GDM1 (cell line): Measurements from ENCODE around the gene PKMYT1.

Experiments
- DNase-seq: peaks from one replicate; lab custom pipeline; 2025; lab: John Stamatoyannopoulos, UW

Gene PKMYT1

GRCh38 chr16:3017794-3018506, 37.7 kb upstream of the PKMYT1 start, which contains the start of gene CLDN6:
CLDN6 (minus strand) TSS chr16:3018183; CDS start chr16:3016021, 2,162 bp downstream.
- no peak for DNase-seq

- DNase-seq = no peak
These were observed 37.1 kb upstream of the PKMYT1 start for GRCh38 chr16:3017344-3017743.

GRCh38 chr16:3015865-3016521, 35.7 kb upstream of the PKMYT1 start:
- no peak for DNase-seq

- no peak for DNase-seq
These were observed 34.7 kb upstream of the PKMYT1 start for GRCh38 chr16:3014971-3015370.

- DNase-seq = no peak
These were observed 33.9 kb upstream of the PKMYT1 start for GRCh38 chr16:3013998-3014690.

GRCh38 chr16:3013491-3013951, 33.3 kb upstream of the PKMYT1 start:
- no peak for DNase-seq

- no peak for DNase-seq
These were observed 32.7 kb upstream of the PKMYT1 start, which contains the start of gene CLDN9 for GRCh38 chr16:3012828-3013420. CLDN9 (plus strand) TSS chr16:3012923; CDS start chr16:3013363, 440 bp downstream.

GRCh38 chr16:3012246-3012645, 32.0 kb upstream of the PKMYT1 start:
- DNase-seq = no peak

GRCh38 chr16:3010510-3010909, 30.3 kb upstream of the PKMYT1 start:
- no peak for DNase-seq

GRCh38 chr16:3009568-3010390, 29.5 kb upstream of the PKMYT1 start:
- DNase-seq = no peak

- no peak for DNase-seq
These were observed 28.4 kb upstream of the PKMYT1 start for GRCh38 chr16:3008690-3009037.

- DNase-seq = peak; percentile 84
These were observed 27.9 kb upstream of the PKMYT1 start for GRCh38 chr16:3007957-3008689.

- peak; percentile 43 for DNase-seq
These were observed 27.1 kb upstream of the PKMYT1 start for GRCh38 chr16:3007059-3007956.

GRCh38 chr16:3004781-3005284, 24.6 kb upstream of the PKMYT1 start:
- DNase-seq = no peak

- no peak for DNase-seq
These were observed 24.1 kb upstream of the PKMYT1 start for GRCh38 chr16:3004319-3004718.

GRCh38 chr16:3003582-3004270, 23.5 kb upstream of the PKMYT1 start:
- DNase-seq = peak; percentile 99

GRCh38 chr16:3001316-3001715, 21.1 kb upstream of the PKMYT1 start:
- no peak for DNase-seq

- no peak for DNase-seq
These were observed 20.3 kb upstream of the PKMYT1 start for GRCh38 chr16:3000540-3000939.

GRCh38 chr16:2999929-3000328, 19.7 kb upstream of the PKMYT1 start:
- no peak for DNase-seq
